SH-SY5Y (cell line): ENCODE results near the gene ZNF577.

Experiments used
- GATA2 ChIP-seq: IDR thresholded peaks from 2 replicates; pipeline ENCODE4 v1.6.1; 2011; ENCODE audit warnings: mild to moderate bottlenecking, low read depth, low read length
- GATA3 ChIP-seq: IDR thresholded peaks from 2 replicates; pipeline ENCODE4 v1.6.1; 2011; ENCODE audit warnings: low read depth, mild to moderate bottlenecking, low read length, moderate library complexity

GRCh38 chr19:51889934-51890333, 2.2 kb upstream of the ZNF577 start:
- TF ChIP-seq GATA3 (no peak), GATA2 (no peak)
